22Rv1 (cell line): ENCODE measurements around the gene PDE6G.

Source experiments
- CTCF ChIP-seq: fragments of 450-650 bp; IDR thresholded peaks from 2 replicates; pipeline ENCODE4 v1.5.1; 2017; ENCODE audit warnings: mild to moderate bottlenecking
- ZFX ChIP-seq: fragments of 450-650 bp; IDR thresholded peaks from 2 replicates; pipeline ENCODE4 v1.6.1; 2017; ENCODE audit warnings: antibody characterized with exemption, borderline replicate concordance

GRCh38 chr17:81608605-81609004 lies 47.7 kb downstream of the PDE6G start:
- TF ChIP-seq CTCF (no peak), ZFX (no peak)
